Osteoblast (primary cell): ENCODE measurements around the gene NFIL3. TPM values are rescaled to one million over a fixed set of nuclear protein-coding genes. Genes with fewer than 3 reads are reported as not detected.
"Not testable (repeated sequence)": the region's sequence is repeated elsewhere in the genome, so short reads cannot be mapped to it uniquely, and the experiment has no call there.

Experiments used
- DNase-seq: peaks from one replicate; pipeline ENCODE4 v3.0.0; 2011; ENCODE audit warnings: low spot score, mixed read lengths; ENCODE audit not compliant: insufficient read length; ENCODE audit errors: missing footprints
- H2AFZ ChIP-seq: 2 replicates; pipeline ENCODE4 v1.6.0; 2011; ENCODE audit warnings: mild to moderate bottlenecking, low read length
- H3K27ac ChIP-seq: 2 replicates; pipeline ENCODE4 v1.5.1; 2011; ENCODE audit warnings: mild to moderate bottlenecking, low read depth, low read length, moderate library complexity
- H3K27me3 ChIP-seq: 2 replicates; pipeline ENCODE4 v1.6.0; 2012; ENCODE audit warnings: mild to moderate bottlenecking, control low read depth, inconsistent platforms, low read length, moderate library complexity; ENCODE audit not compliant: insufficient read depth
- H3K36me3 ChIP-seq: 2 replicates; pipeline ENCODE4 v1.5.1; 2011; ENCODE audit warnings: mild to moderate bottlenecking, low read length, control low read depth, moderate library complexity; ENCODE audit not compliant: insufficient read depth
- H3K4me1 ChIP-seq: 2 replicates; pipeline ENCODE4 v1.5.1; 2011; ENCODE audit warnings: mild to moderate bottlenecking, low read length, control low read depth, moderate library complexity; ENCODE audit not compliant: insufficient read depth
- H3K4me2 ChIP-seq: 2 replicates; pipeline ENCODE4 v1.6.0; 2011; ENCODE audit warnings: mild to moderate bottlenecking, low read length; ENCODE audit not compliant: insufficient read depth
- H3K4me3 ChIP-seq: fragments of 200-600 bp; sonication (generic); 3 replicates; pipeline ENCODE4 v1.5.1; 2012; ENCODE audit warnings: mild to moderate bottlenecking, low read length, inconsistent platforms; ENCODE audit not compliant: insufficient read depth
- H3K79me2 ChIP-seq: 2 replicates; pipeline ENCODE4 v1.6.0; 2012; ENCODE audit warnings: mild to moderate bottlenecking, low read length, control low read depth, inconsistent platforms; ENCODE audit not compliant: insufficient read depth
- H3K9me3 ChIP-seq: 2 replicates; pipeline ENCODE4 v1.5.1; 2011; ENCODE audit warnings: low read depth, low read length, control low read depth
- H4K20me1 ChIP-seq: 2 replicates; pipeline ENCODE4 v1.6.0; 2012; ENCODE audit warnings: mild to moderate bottlenecking, low read length, control low read depth; ENCODE audit not compliant: insufficient read depth
- total RNA-seq: library from RNA; depleted of rRNA; stranded (reverse); fragments of >200 nt; gene quantifications from 2 replicates; pipeline ENCODE4 v1.2.3, GENCODE V29; 2012
- TF ChIP-seq, protein P1 (sequence below): IDR thresholded peaks from 2 replicates; pipeline ENCODE4 v1.5.1; 2011; ENCODE audit warnings: mild to moderate bottlenecking, low read depth, low read length, moderate library complexity; ENCODE audit errors: extremely low read depth

Gene NFIL3
- total RNA-seq, 1 donor: 26.1 TPM

DNA sequence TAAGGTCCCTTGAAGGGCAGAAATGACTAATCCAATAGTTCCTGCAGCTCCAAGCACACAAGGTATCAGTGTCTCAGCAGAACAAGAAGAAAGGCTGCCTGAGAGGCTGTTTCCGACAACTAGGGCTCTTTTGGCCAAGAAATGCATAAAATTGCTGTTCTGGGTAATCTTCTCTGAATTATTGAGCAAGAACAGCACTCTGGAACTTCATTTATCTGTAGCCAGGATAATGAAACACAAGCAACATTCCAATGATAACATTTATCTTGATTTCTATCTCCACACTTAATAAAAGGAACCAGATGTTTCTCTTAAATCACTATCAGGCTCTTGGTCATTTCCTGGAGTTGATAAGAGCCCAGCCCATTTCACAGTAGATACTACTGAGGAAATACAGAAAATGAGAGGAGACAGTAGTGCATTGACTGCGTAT is 44.9 kb downstream of the NFIL3 start:
- no peaks in the 10 kb centered on the region for H4K20me1 ChIP-seq
- no peaks in the 10 kb centered on the region for H3K79me2 ChIP-seq
- TF ChIP-seq, protein P1, sequence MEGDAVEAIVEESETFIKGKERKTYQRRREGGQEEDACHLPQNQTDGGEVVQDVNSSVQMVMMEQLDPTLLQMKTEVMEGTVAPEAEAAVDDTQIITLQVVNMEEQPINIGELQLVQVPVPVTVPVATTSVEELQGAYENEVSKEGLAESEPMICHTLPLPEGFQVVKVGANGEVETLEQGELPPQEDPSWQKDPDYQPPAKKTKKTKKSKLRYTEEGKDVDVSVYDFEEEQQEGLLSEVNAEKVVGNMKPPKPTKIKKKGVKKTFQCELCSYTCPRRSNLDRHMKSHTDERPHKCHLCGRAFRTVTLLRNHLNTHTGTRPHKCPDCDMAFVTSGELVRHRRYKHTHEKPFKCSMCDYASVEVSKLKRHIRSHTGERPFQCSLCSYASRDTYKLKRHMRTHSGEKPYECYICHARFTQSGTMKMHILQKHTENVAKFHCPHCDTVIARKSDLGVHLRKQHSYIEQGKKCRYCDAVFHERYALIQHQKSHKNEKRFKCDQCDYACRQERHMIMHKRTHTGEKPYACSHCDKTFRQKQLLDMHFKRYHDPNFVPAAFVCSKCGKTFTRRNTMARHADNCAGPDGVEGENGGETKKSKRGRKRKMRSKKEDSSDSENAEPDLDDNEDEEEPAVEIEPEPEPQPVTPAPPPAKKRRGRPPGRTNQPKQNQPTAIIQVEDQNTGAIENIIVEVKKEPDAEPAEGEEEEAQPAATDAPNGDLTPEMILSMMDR: no peak
- no peak overlapping the region for H3K4me3 ChIP-seq
- no peak overlapping the region for H2AFZ ChIP-seq
- no peaks in the 10 kb centered on the region for H3K36me3 ChIP-seq
- H3K4me1 ChIP-seq: peaks cover 12% of the 10 kb centered on the region
- no peak overlapping the region for H3K27ac ChIP-seq
- H3K9me3 ChIP-seq: no peaks in the 10 kb centered on the region
- H3K4me2 ChIP-seq: no peak overlapping the region
- DNase-seq: no peak
- no peaks in the 10 kb centered on the region for H3K27me3 ChIP-seq

- not testable (repeated sequence) for H3K4me2 ChIP-seq, H2AFZ ChIP-seq, H3K36me3 ChIP-seq, H3K4me3 ChIP-seq, DNase-seq, H3K79me2 ChIP-seq, H4K20me1 ChIP-seq, H3K27ac ChIP-seq, H3K27me3 ChIP-seq, H3K9me3 ChIP-seq
- peaks cover 12% of the 10 kb centered on the region for H3K4me1 ChIP-seq
Observed at GRCh38 chr9:91378054-91378453, 45.6 kb downstream of the NFIL3 start.

- Histone ChIP-seq H3K36me3 (no peaks in the 10 kb centered on the region), H3K9me3 (no peaks in the 10 kb centered on the region), H2AFZ (no peak overlapping the region), H3K4me1 (peaks cover 12% of the 10 kb centered on the region), H3K4me2 (no peak overlapping the region), H3K79me2 (no peaks in the 10 kb centered on the region), H3K4me3 (no peak overlapping the region), H4K20me1 (no peaks in the 10 kb centered on the region), H3K27ac (no peak overlapping the region), H3K27me3 (no peaks in the 10 kb centered on the region)
- TF ChIP-seq, protein P1: no peak
- no peak for DNase-seq
Observed at GRCh38 chr9:91376239-91376638, 47.4 kb downstream of the NFIL3 start.

GRCh38 chr9:91374939-91375338 is 48.7 kb downstream of the NFIL3 start:
- no peak overlapping the region for H2AFZ ChIP-seq
- TF ChIP-seq, protein P1: no peak
- H3K36me3 ChIP-seq: no peaks in the 10 kb centered on the region
- H3K27ac ChIP-seq: peak overlapping the region; percentile 18
- no peaks in the 10 kb centered on the region for H3K79me2 ChIP-seq
- no peaks in the 10 kb centered on the region for H3K27me3 ChIP-seq
- no peaks in the 10 kb centered on the region for H3K9me3 ChIP-seq
- peak; percentile 61 for DNase-seq
- H3K4me2 ChIP-seq: no peak overlapping the region
- no peaks in the 10 kb centered on the region for H4K20me1 ChIP-seq
- no peak overlapping the region for H3K4me3 ChIP-seq
- H3K4me1 ChIP-seq: peaks cover 12% of the 10 kb centered on the region
